ENCODE data around the gene KNDC1.
"Not testable (repeated sequence)": the region's sequence is repeated elsewhere in the genome, so short reads cannot be mapped to it uniquely, and the experiment has no call there.

KNDC1 gene

GRCh38 chr10:133173860-133174640, 14.0 kb downstream of the KNDC1 start:
- TF ChIP-seq, protein P1, sequence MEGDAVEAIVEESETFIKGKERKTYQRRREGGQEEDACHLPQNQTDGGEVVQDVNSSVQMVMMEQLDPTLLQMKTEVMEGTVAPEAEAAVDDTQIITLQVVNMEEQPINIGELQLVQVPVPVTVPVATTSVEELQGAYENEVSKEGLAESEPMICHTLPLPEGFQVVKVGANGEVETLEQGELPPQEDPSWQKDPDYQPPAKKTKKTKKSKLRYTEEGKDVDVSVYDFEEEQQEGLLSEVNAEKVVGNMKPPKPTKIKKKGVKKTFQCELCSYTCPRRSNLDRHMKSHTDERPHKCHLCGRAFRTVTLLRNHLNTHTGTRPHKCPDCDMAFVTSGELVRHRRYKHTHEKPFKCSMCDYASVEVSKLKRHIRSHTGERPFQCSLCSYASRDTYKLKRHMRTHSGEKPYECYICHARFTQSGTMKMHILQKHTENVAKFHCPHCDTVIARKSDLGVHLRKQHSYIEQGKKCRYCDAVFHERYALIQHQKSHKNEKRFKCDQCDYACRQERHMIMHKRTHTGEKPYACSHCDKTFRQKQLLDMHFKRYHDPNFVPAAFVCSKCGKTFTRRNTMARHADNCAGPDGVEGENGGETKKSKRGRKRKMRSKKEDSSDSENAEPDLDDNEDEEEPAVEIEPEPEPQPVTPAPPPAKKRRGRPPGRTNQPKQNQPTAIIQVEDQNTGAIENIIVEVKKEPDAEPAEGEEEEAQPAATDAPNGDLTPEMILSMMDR (IDR thresholded peaks at IDR 0.05; ENCODE audit: low read depth, low read length): no peak
- TF ChIP-seq EZH2phosphoT487 (IDR thresholded peaks at IDR 0.05; ENCODE audit: low read depth): no peak
- no peak overlapping the region for H3K9ac ChIP-seq (ENCODE audit: low read length)
- no peak overlapping the region for H3K4me2 ChIP-seq (ENCODE audit: low read length)
- H3K4me1 ChIP-seq (ENCODE audit: low read length): no peaks in the 10 kb centered on the region
- H2AFZ ChIP-seq (ENCODE audit: low read depth, low read length): no peak overlapping the region
- H3K9me3 ChIP-seq (ENCODE audit: insufficient read depth, low read length): no peaks in the 10 kb centered on the region
- H3K79me2 ChIP-seq (ENCODE audit: low read length): no peaks in the 10 kb centered on the region
- H3K27ac ChIP-seq (ENCODE audit: low read length): no peak overlapping the region
- no peaks in the 10 kb centered on the region for H3K36me3 ChIP-seq (replicated peaks; ENCODE audit: low read depth, low read length)
- no peak overlapping the region for H3K4me3 ChIP-seq (ENCODE audit: low read length)
- H4K20me1 ChIP-seq (ENCODE audit: insufficient read depth, low read length): no peaks in the 10 kb centered on the region
- H3K27me3 ChIP-seq (ENCODE audit: low read depth, low read length): no peaks in the 10 kb centered on the region

DNA sequence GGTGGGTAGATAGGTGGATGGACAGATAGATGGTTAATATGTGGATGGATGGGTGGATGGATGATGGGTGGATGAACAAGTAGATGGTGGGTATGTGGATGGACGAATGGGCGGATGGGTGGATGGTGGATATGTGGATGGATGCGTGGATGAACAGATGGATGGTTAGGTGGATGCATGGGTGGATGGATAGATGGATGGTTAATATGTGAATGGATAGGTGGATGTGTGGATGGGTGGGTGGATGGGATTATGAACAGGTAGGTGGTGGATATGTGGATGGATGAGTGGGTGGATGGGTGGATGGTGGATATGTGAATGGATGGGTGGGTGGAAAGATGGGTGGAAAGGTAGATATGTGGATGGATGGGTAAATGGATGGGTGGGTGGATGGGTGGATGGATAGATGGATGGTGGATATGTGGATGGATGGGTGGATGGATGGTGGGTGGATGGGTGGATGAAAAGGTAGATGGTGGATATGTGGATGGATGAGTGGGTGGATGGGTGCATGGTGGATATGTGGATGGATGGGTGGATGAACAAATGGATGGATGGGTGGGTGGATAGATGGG, 14.8 kb downstream of the KNDC1 start:
- H3K27me3 ChIP-seq (ENCODE audit: low read depth, low read length): no peaks in the 10 kb centered on the region

GRCh38 chr10:133175624-133176023, 15.6 kb downstream of the KNDC1 start:
- H3K36me3 ChIP-seq (replicated peaks; ENCODE audit: low read depth, low read length); H3K9me3 ChIP-seq (ENCODE audit: insufficient read depth, low read length); H3K4me1 ChIP-seq (ENCODE audit: low read length); H4K20me1 ChIP-seq (ENCODE audit: insufficient read depth, low read length); H3K27me3 ChIP-seq (ENCODE audit: low read depth, low read length); H3K4me3 ChIP-seq (ENCODE audit: low read length); H3K79me2 ChIP-seq (ENCODE audit: low read length); H2AFZ ChIP-seq (ENCODE audit: low read depth, low read length); H3K27ac ChIP-seq (ENCODE audit: low read length); H3K9ac ChIP-seq (ENCODE audit: low read length); H3K4me2 ChIP-seq (ENCODE audit: low read length): not testable (repeated sequence)

More for the DNA sequence above, 14.8 kb downstream of the KNDC1 start:
- no peak overlapping the region for H3K27ac ChIP-seq (ENCODE audit: low read length)
- H3K4me2 ChIP-seq (ENCODE audit: low read length): no peak overlapping the region
- no peak for TF ChIP-seq EZH2phosphoT487 (IDR thresholded peaks at IDR 0.05; ENCODE audit: low read depth)
- TF ChIP-seq, protein P1 (IDR thresholded peaks at IDR 0.05; ENCODE audit: low read depth, low read length): no peak
- no peak overlapping the region for H3K9ac ChIP-seq (ENCODE audit: low read length)
- H3K9me3 ChIP-seq (ENCODE audit: insufficient read depth, low read length): no peaks in the 10 kb centered on the region
- H4K20me1 ChIP-seq (ENCODE audit: insufficient read depth, low read length): no peaks in the 10 kb centered on the region
- no peak overlapping the region for H3K4me3 ChIP-seq (ENCODE audit: low read length)
- H3K79me2 ChIP-seq (ENCODE audit: low read length): no peaks in the 10 kb centered on the region
- H3K4me1 ChIP-seq (ENCODE audit: low read length): no peaks in the 10 kb centered on the region
- no peak overlapping the region for H2AFZ ChIP-seq (ENCODE audit: low read depth, low read length)
- no peaks in the 10 kb centered on the region for H3K36me3 ChIP-seq (replicated peaks; ENCODE audit: low read depth, low read length)

DNA sequence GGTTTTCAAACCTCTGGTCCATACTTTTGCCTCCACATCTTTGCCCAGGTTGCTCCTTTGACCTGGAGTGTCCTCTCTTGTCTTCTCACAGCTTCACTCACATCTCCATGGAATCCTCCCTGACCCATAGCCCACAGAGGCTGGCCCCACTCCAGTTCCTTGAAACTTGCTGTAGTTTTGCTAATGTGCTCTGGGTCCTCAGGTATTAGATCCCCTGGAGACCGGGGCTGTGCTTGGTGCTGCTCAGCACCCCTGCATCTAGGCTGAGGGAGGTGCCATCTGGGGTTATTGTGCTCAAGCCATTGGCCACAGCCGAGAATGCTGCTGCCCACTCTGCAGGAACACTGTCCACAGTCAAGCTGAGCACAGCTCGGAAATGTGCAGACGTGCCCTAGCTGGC, 16.5 kb downstream of the KNDC1 start:
- Histone ChIP-seq H3K27ac (ENCODE audit: low read length) (no peak overlapping the region), H3K9me3 (ENCODE audit: insufficient read depth, low read length) (no peaks in the 10 kb centered on the region)
- no peak for TF ChIP-seq EZH2phosphoT487 (IDR thresholded peaks at IDR 0.05; ENCODE audit: low read depth)
- TF ChIP-seq, protein P1 (IDR thresholded peaks at IDR 0.05; ENCODE audit: low read depth, low read length): no peak

More for the DNA sequence above, 16.5 kb downstream of the KNDC1 start:
- Histone ChIP-seq H3K4me1 (ENCODE audit: low read length) (no peaks in the 10 kb centered on the region), H3K27me3 (ENCODE audit: low read depth, low read length) (no peaks in the 10 kb centered on the region), H3K4me2 (ENCODE audit: low read length) (no peak overlapping the region), H3K36me3 (replicated peaks; ENCODE audit: low read depth, low read length) (no peaks in the 10 kb centered on the region), H2AFZ (ENCODE audit: low read depth, low read length) (no peak overlapping the region), H3K9ac (ENCODE audit: low read length) (no peak overlapping the region), H3K4me3 (ENCODE audit: low read length) (no peak overlapping the region), H4K20me1 (ENCODE audit: insufficient read depth, low read length) (no peaks in the 10 kb centered on the region), H3K79me2 (ENCODE audit: low read length) (no peaks in the 10 kb centered on the region)
